ENCODE measurements around the gene ZNF512. TPM values are rescaled to one million over a fixed set of nuclear protein-coding genes. Genes with fewer than 3 reads are reported as not detected.

ZNF512 gene
- polyA plus RNA-seq, 1 donor (not counting 4 experiments of a cell fraction or from before 2014, with no cell fraction given), result 16.6 TPM

DNA sequence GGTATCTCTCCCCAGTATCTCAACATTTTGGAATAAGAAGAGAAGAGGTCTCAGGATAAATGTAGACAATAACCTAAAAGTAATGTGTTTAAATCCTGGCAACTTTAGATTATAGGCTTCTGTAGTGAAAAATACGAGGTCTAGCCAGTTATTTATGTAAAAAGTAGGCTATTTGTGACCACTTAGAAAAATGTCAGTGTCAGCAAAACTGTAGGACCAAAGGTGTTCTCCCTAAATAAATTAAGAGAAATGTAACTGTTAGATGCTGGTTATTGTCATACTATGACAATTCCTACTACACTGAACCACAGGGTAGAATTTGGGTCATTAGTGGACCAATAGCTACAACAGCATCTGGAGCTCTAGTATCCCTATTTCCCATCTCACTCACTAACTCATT, 78.5 kb downstream of the ZNF512 start:
- Histone ChIP-seq H3K4me2 (ENCODE audit: control insufficient read depth, extremely low read depth, insufficient read depth, low read depth, low read length) (no peak overlapping the region), H3K4me3 (ENCODE audit: control insufficient read depth in 2 of 3, extremely low read depth in 1 of 3, insufficient read depth in 2 of 3, low read depth in 1 of 3, low read length in 3 of 3) (no peak overlapping the region), H3K4me1 (ENCODE audit: control insufficient read depth, extremely low read depth, insufficient read depth, low read length) (peaks cover 17% of the 10 kb centered on the region), H3K9me1 (ENCODE audit: control insufficient read depth, extremely low read depth, insufficient read depth, low read length) (no peaks in the 10 kb centered on the region), H3K27ac (ENCODE audit: control insufficient read depth, insufficient read depth, low read length) (no peak overlapping the region), H3K9me3 (ENCODE audit: control insufficient read depth, low read depth, low read length) (no peaks in the 10 kb centered on the region), H3K9ac (ENCODE audit: control insufficient read depth, extremely low read depth, insufficient read depth, low read length) (no peak overlapping the region), H3K79me2 (ENCODE audit: control insufficient read depth, insufficient read depth, low read length) (peaks cover 40% of the 10 kb centered on the region), H2AFZ (ENCODE audit: control insufficient read depth, low read length) (no peak overlapping the region), H3K36me3 (ENCODE audit: control insufficient read depth in 2 of 2, extremely low read depth in 1 of 2, insufficient read depth in 2 of 2, low read length in 2 of 2) (peaks cover 13 to 22% of the 10 kb centered on the region in 2 experiments), H4K20me1 (ENCODE audit: control insufficient read depth, extremely low read depth, insufficient read depth, low read length) (no peaks in the 10 kb centered on the region), H3K27me3 (ENCODE audit: control insufficient read depth, extremely low read depth, insufficient read depth, low read length) (no peaks in the 10 kb centered on the region)
- FAIRE-seq (no peak), DNase-seq (ENCODE audit: low read depth, low spot score) (no peak)
- dilution Hi-C loops (cut with MboI; ENCODE audit: extremely low pct_ligation_motif_present, low sequenced_read_pairs), result no loop called here
- no peak for TF ChIP-seq EZH2 (IDR thresholded peaks at IDR 0.05; ENCODE audit: low read length)
- TF ChIP-seq, protein P1, sequence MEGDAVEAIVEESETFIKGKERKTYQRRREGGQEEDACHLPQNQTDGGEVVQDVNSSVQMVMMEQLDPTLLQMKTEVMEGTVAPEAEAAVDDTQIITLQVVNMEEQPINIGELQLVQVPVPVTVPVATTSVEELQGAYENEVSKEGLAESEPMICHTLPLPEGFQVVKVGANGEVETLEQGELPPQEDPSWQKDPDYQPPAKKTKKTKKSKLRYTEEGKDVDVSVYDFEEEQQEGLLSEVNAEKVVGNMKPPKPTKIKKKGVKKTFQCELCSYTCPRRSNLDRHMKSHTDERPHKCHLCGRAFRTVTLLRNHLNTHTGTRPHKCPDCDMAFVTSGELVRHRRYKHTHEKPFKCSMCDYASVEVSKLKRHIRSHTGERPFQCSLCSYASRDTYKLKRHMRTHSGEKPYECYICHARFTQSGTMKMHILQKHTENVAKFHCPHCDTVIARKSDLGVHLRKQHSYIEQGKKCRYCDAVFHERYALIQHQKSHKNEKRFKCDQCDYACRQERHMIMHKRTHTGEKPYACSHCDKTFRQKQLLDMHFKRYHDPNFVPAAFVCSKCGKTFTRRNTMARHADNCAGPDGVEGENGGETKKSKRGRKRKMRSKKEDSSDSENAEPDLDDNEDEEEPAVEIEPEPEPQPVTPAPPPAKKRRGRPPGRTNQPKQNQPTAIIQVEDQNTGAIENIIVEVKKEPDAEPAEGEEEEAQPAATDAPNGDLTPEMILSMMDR (optimal IDR thresholded peaks at IDR 0.05 in 1 of 3, IDR thresholded peaks at IDR 0.05 in 1 of 3, conservative IDR thresholded peaks at IDR 0.05 in 1 of 3; ENCODE audit: extremely low read depth in 1 of 3, insufficient read depth in 2 of 3, low read length in 3 of 3), result no peak

DNA sequence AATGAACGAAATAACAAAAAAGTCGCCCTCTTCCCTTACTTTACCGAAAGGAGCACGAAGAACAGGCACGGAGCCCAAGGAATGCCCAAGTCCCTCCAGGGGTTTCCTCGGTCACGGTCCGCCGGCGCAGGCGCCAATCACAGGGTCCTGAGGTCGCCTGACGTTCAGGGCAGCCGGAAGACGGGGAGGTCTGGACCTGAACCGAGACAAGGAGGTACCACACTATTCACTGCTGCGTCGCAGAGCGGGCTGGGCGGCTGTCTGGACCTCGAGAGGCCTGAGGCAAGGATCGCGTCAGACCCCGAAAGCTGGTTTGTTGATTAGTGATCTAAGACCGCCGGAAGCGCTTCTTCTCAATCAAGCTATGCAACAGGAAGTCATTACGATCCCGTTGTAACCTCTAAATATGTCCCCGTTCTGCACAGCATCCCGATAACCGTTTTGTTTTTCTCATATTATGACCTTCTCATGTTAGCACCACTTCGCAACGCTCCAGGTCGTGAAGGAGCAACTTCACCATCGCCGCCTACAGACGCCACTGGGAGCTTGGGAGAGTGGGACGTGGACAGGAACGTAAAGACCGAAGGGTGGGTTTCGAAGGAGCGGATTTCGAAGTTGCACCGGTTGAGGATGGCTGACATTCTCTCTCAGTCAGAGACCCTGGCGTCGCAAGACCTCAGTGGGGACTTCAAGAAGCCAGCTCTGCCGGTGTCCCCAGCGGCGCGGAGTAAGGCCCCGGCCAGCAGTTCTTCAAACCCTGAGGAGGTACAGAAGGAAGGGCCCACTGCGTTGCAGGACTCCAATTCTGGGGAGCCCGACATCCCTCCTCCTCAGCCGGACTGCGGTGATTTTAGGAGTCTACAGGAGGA, 80.7 kb downstream of the ZNF512 start, which contains the start of the genes SLC4A1AP and SUPT7L:
TSS of gene SLC4A1AP (plus strand) at position 605 of the 869 bp plus-strand sequence. CDS start at position 631, 26 bp downstream.
TSS of gene SUPT7L (minus strand) at position 330 of the 869 bp plus-strand sequence. CDS start 1,422 bp downstream, outside the sequence.
- Histone ChIP-seq H3K9ac (ENCODE audit: control insufficient read depth, extremely low read depth, insufficient read depth, low read length) (peak within 1 kb of the TSS; percentile 96), H3K4me3 (ENCODE audit: control insufficient read depth in 2 of 3, extremely low read depth in 1 of 3, insufficient read depth in 2 of 3, low read depth in 1 of 3, low read length in 3 of 3) (peak within 1 kb of the TSS; percentile 95 to 97 (median 96)), H4K20me1 (ENCODE audit: control insufficient read depth, extremely low read depth, insufficient read depth, low read length) (no peaks in the 10 kb centered on the region), H3K27ac (ENCODE audit: control insufficient read depth, insufficient read depth, low read length) (peak within 1 kb of the TSS; percentile 96), H3K27me3 (ENCODE audit: control insufficient read depth, extremely low read depth, insufficient read depth, low read length) (no peaks in the 10 kb centered on the region), H3K4me2 (ENCODE audit: control insufficient read depth, extremely low read depth, insufficient read depth, low read depth, low read length) (peak within 1 kb of the TSS; percentile 95), H3K4me1 (ENCODE audit: control insufficient read depth, extremely low read depth, insufficient read depth, low read length) (peaks cover 19% of the 10 kb centered on the region), H3K36me3 (ENCODE audit: control insufficient read depth in 2 of 2, extremely low read depth in 1 of 2, insufficient read depth in 2 of 2, low read length in 2 of 2) (peaks cover 16 to 21% of the 10 kb centered on the region in 2 experiments), H2AFZ (ENCODE audit: control insufficient read depth, low read length) (peak within 1 kb of the TSS; percentile 100), H3K9me3 (ENCODE audit: control insufficient read depth, low read depth, low read length) (no peaks in the 10 kb centered on the region), H3K79me2 (ENCODE audit: control insufficient read depth, insufficient read depth, low read length) (peaks cover 40% of the 10 kb centered on the region), H3K9me1 (ENCODE audit: control insufficient read depth, extremely low read depth, insufficient read depth, low read length) (no peaks in the 10 kb centered on the region)
- TF ChIP-seq, protein P1 (optimal IDR thresholded peaks at IDR 0.05 in 1 of 3, IDR thresholded peaks at IDR 0.05 in 1 of 3, conservative IDR thresholded peaks at IDR 0.05 in 1 of 3; ENCODE audit: extremely low read depth in 1 of 3, insufficient read depth in 2 of 3, low read length in 3 of 3), result peak in 1 of 3 experiments; percentile 13
- no peak for TF ChIP-seq EZH2 (IDR thresholded peaks at IDR 0.05; ENCODE audit: low read length)
- dilution Hi-C loops (cut with MboI; ENCODE audit: extremely low pct_ligation_motif_present, low sequenced_read_pairs), result no loop called here
- FAIRE-seq (peak; percentile 77), DNase-seq (ENCODE audit: low read depth, low spot score) (no peak)

Data from keratinocyte (primary cell).